Panc1 (cell line): ENCODE data around the gene PHPT1. TPM values are rescaled to one million over a fixed set of nuclear protein-coding genes. Genes with fewer than 3 reads are reported as not detected.

ENCODE experiments used
- ATAC-seq: fragments of 200-7000 bp; cut with Tn5 transposase; 2 replicates; pipeline ENCODE4 v1.9.1; 2020; ENCODE audit warnings: mild to moderate bottlenecking, moderate library complexity
- BruUV-seq: library from RNA; stranded (reverse); fragments of 400-500 nt; replicated peaks from 2 replicates; lab custom pipeline; 2021; lab: Mats Ljungman, UMichigan
- CTCF ChIA-PET: fragments of 300-600 bp; sonication (Branson Sonifier 250); formaldehyde crosslinking; loops from one replicate; lab custom pipeline; 2022; ENCODE audit warnings: antibody characterized with exemption; lab: Charles Lee
- POLR2A ChIA-PET: fragments of 300-600 bp; sonication (Branson Sonifier 250); formaldehyde crosslinking; loops from one replicate; lab custom pipeline; 2022; ENCODE audit warnings: antibody characterized with exemption; lab: Charles Lee
- DNase-seq: peaks from one replicate; pipeline ENCODE4 v3.0.0-alpha.2; 2010; ENCODE audit warnings: low read depth, low spot score
- H3K27ac ChIP-seq: 2 replicates; pipeline ENCODE4 v1.5.1; 2011; ENCODE audit warnings: mild to moderate bottlenecking, low read length, inconsistent platforms
- H3K27me3 ChIP-seq: fragments of 200-500 bp; sonication (Bioruptor generic); 2 replicates; pipeline ENCODE4 v1.6.0; 2014; ENCODE audit warnings: low read length, inconsistent platforms; ENCODE audit not compliant: control insufficient read depth, insufficient read depth
- H3K36me3 ChIP-seq: fragments of 200-500 bp; sonication (Bioruptor generic); 2 replicates; pipeline ENCODE4 v1.5.1; 2014; ENCODE audit warnings: inconsistent platforms, mild to moderate bottlenecking, low read length, moderate library complexity; ENCODE audit not compliant: control insufficient read depth, insufficient read depth
- H3K4me1 ChIP-seq: 2 replicates; pipeline ENCODE4 v1.5.1; 2011; ENCODE audit warnings: inconsistent platforms, mild to moderate bottlenecking, low read length, moderate library complexity; ENCODE audit not compliant: control insufficient read depth, insufficient read depth
- H3K4me3 ChIP-seq, 2 experiments: 2 replicates each; pipeline ENCODE4 v1.5.1; 2011 to 2012; ENCODE audit warnings: low read depth in 2 of 2, low read length in 2 of 2, mild to moderate bottlenecking in 2 of 2, inconsistent platforms in 1 of 2, moderate library complexity in 1 of 2
- H3K9me3 ChIP-seq: fragments of 200-500 bp; sonication (Bioruptor generic); 2 replicates; pipeline ENCODE4 v1.5.1; 2014; ENCODE audit warnings: low read depth, mild to moderate bottlenecking, inconsistent platforms, low read length, moderate library complexity; ENCODE audit not compliant: control insufficient read depth, insufficient read depth
- POLR2AphosphoS5 ChIP-seq: IDR thresholded peaks from 2 replicates; pipeline ENCODE4 v1.6.1; 2012; ENCODE audit warnings: mild to moderate bottlenecking, low read depth, low read length, moderate library complexity
- REST ChIP-seq, 2 experiments: IDR thresholded peaks; 2 replicates each; pipeline ENCODE4 v1.6.1; 2011 to 2012; ENCODE audit warnings: low read depth in 2 of 2, control low read depth in 1 of 2, low read length in 1 of 2, mild to moderate bottlenecking in 1 of 2, moderate library complexity in 1 of 2; ENCODE audit not compliant: insufficient read depth in 1 of 2
- SIN3A ChIP-seq: IDR thresholded peaks from 2 replicates; pipeline ENCODE4 v1.6.1; 2012; ENCODE audit warnings: low read depth, mild to moderate bottlenecking, low read length, moderate library complexity, borderline replicate concordance; ENCODE audit not compliant: insufficient read depth
- TCF7L2 ChIP-seq: IDR thresholded peaks from 2 replicates; pipeline ENCODE4 v1.6.1; 2011; ENCODE audit warnings: mild to moderate bottlenecking, low read depth, low read length, inconsistent platforms
- in situ Hi-C: cut with HindIII; loops from 2 replicates; pipeline ENCODE4 v1.10.0; 2016; ENCODE audit warnings: low sequenced_read_pairs, low pct_unique_long_range_greater_than_20kb
- intact Hi-C: fragments of 100-400 bp; cut with micrococcal nuclease; formaldehyde crosslinking; loops from one replicate; pipeline ENCODE4 v1.10.0; 2022; ENCODE audit not compliant: unreplicated experiment
- total RNA-seq: library from RNA; stranded (reverse); gene quantifications from one replicate; pipeline ENCODE4 v1.2.1, GENCODE V29; 2021; ENCODE audit not compliant: unreplicated experiment
- TF ChIP-seq, protein P1 (sequence below): fragments of 450-650 bp; IDR thresholded peaks from 2 replicates; pipeline ENCODE4 v1.5.1; 2017; ENCODE audit warnings: mild to moderate bottlenecking

PHPT1 gene
- total RNA-seq, 1 experiment from 2014 or later = 204 TPM

- no peaks in the 10 kb centered on the region for H3K9me3 ChIP-seq
- H3K27ac ChIP-seq = no peak overlapping the region
- H3K36me3 ChIP-seq = no peaks in the 10 kb centered on the region
- no peak overlapping the region for H3K4me3 ChIP-seq
- in situ Hi-C loops = no loop called here
- ChIA-PET POLR2A (no interaction called here), CTCF (no interaction called here)
- intact Hi-C loops = no loop called here
- ATAC-seq (no peak), DNase-seq (no peak)
- no peak for TF ChIP-seq TCF7L2
- TF ChIP-seq REST (IDR thresholded peaks at IDR 0.05; ENCODE audit: insufficient read depth in 1 of 2, low read depth in 2 of 2, low read length in 1 of 2) = no peak
- TF ChIP-seq, protein P1, sequence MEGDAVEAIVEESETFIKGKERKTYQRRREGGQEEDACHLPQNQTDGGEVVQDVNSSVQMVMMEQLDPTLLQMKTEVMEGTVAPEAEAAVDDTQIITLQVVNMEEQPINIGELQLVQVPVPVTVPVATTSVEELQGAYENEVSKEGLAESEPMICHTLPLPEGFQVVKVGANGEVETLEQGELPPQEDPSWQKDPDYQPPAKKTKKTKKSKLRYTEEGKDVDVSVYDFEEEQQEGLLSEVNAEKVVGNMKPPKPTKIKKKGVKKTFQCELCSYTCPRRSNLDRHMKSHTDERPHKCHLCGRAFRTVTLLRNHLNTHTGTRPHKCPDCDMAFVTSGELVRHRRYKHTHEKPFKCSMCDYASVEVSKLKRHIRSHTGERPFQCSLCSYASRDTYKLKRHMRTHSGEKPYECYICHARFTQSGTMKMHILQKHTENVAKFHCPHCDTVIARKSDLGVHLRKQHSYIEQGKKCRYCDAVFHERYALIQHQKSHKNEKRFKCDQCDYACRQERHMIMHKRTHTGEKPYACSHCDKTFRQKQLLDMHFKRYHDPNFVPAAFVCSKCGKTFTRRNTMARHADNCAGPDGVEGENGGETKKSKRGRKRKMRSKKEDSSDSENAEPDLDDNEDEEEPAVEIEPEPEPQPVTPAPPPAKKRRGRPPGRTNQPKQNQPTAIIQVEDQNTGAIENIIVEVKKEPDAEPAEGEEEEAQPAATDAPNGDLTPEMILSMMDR = no peak
- no peak for TF ChIP-seq SIN3A
- no peak for TF ChIP-seq POLR2AphosphoS5
- BruUV-seq = no TSS peak
- H3K27me3 ChIP-seq = no peaks in the 10 kb centered on the region
- H3K4me1 ChIP-seq = peaks cover 14% of the 10 kb centered on the region
These were observed 3.5 kb upstream of the PHPT1 start for GRCh38 chr9:136845465-136846260.

- DNase-seq (no peak), ATAC-seq (no peak)
- ChIA-PET POLR2A (no interaction called here), CTCF (no interaction called here)
- Histone ChIP-seq H3K27me3 (no peaks in the 10 kb centered on the region), H3K36me3 (no peaks in the 10 kb centered on the region), H3K4me3 (no peak overlapping the region), H3K9me3 (no peaks in the 10 kb centered on the region), H3K4me1 (peaks cover 15% of the 10 kb centered on the region), H3K27ac (no peak overlapping the region)
- TF ChIP-seq POLR2AphosphoS5 (no peak), TCF7L2 (no peak), REST (IDR thresholded peaks at IDR 0.05; ENCODE audit: insufficient read depth in 1 of 2, low read depth in 2 of 2, low read length in 1 of 2) (no peak), SIN3A (no peak)
- TF ChIP-seq, protein P1 = no peak
- in situ Hi-C loops (no loop called here), intact Hi-C loops (no loop called here)
- no TSS peak for BruUV-seq
These were observed 2.7 kb upstream of the PHPT1 start for GRCh38 chr9:136846376-136847087.
